HG03457 (cell line): ENCODE measurements around the gene UGT1A9.
"Not testable (repeated sequence)": the region's sequence is repeated elsewhere in the genome, so short reads cannot be mapped to it uniquely, and the experiment has no call there.

Experiments used
- ATAC-seq: cut with Tn5 transposase; IDR thresholded peaks from one replicate; pipeline ENCODE4 v1.9.1; 2021; ENCODE audit warnings: moderate number of reproducible peaks; ENCODE audit not compliant: unreplicated experiment

The UGT1A9 gene

GRCh38 chr2:233679196-233679595 is 7.5 kb downstream of the UGT1A9 start:
- no peak for ATAC-seq

- ATAC-seq: no peak
These were observed 8.8 kb downstream of the UGT1A9 start for GRCh38 chr2:233680361-233681045.

GRCh38 chr2:233681521-233682099 is 9.9 kb downstream of the UGT1A9 start, which contains the start of gene UGT1A7:
TSS of gene UGT1A7 (plus strand) at chr2:233681901. CDS start at chr2:233681938, 37 bp downstream.
- ATAC-seq: no peak

GRCh38 chr2:233684640-233685039 is 12.9 kb downstream of the UGT1A9 start:
- no peak for ATAC-seq

GRCh38 chr2:233686928-233687327 is 15.2 kb downstream of the UGT1A9 start:
- ATAC-seq: no peak

GRCh38 chr2:233688341-233688740 is 16.6 kb downstream of the UGT1A9 start:
- ATAC-seq: no peak

- no peak for ATAC-seq
These were observed 17.3 kb downstream of the UGT1A9 start for GRCh38 chr2:233689031-233689430.

- no peak for ATAC-seq
These were observed 17.8 kb downstream of the UGT1A9 start for GRCh38 chr2:233689501-233689900.

- ATAC-seq: no peak
These were observed 18.7 kb downstream of the UGT1A9 start for GRCh38 chr2:233690444-233690843.

- no peak for ATAC-seq
These were observed 20.0 kb downstream of the UGT1A9 start for GRCh38 chr2:233691443-233692433.

- no peak for ATAC-seq
These were observed 20.9 kb downstream of the UGT1A9 start, which contains the start of gene UGT1A6 for GRCh38 chr2:233692648-233693047. TSS of gene UGT1A6 (plus strand) at chr2:233692890. CDS start at chr2:233693005, 115 bp downstream.

- ATAC-seq: no peak
These were observed 22.3 kb downstream of the UGT1A9 start for GRCh38 chr2:233693963-233694362.

- no peak for ATAC-seq
These were observed 27.0 kb downstream of the UGT1A9 start for GRCh38 chr2:233698740-233699139.

GRCh38 chr2:233699424-233700027 is 27.8 kb downstream of the UGT1A9 start:
- ATAC-seq: no peak

- ATAC-seq: no peak
These were observed 28.4 kb downstream of the UGT1A9 start for GRCh38 chr2:233700028-233700635.

GRCh38 chr2:233700842-233701241 is 29.1 kb downstream of the UGT1A9 start:
- ATAC-seq: not testable (repeated sequence)

GRCh38 chr2:233702238-233702637 is 30.5 kb downstream of the UGT1A9 start:
- no peak for ATAC-seq

- ATAC-seq: no peak
These were observed 34.3 kb downstream of the UGT1A9 start for GRCh38 chr2:233705911-233706506.

GRCh38 chr2:233706720-233707119 is 35.0 kb downstream of the UGT1A9 start:
- ATAC-seq: no peak
